Measurements from ENCODE around the gene PC.

Gene PC

GRCh38 chr11:67002297-67002913 is 44.2 kb upstream of the PC start:
- no peak for ATAC-seq
- TF ChIP-seq SNAI2 (CRISPR knock-in tag; IDR thresholded peaks at IDR 0.05) (no peak), ZNF565 (CRISPR knock-in tag; conservative IDR thresholded peaks at IDR 0.05; ENCODE audit: low read depth) (no peak)

GRCh38 chr11:67001332-67001731 is 43.1 kb upstream of the PC start:
- TF ChIP-seq ARNTL (CRISPR knock-in tag; IDR thresholded peaks at IDR 0.05; ENCODE audit: borderline replicate concordance, low read depth) (no peak), ZNF565 (CRISPR knock-in tag; conservative IDR thresholded peaks at IDR 0.05; ENCODE audit: low read depth) (no peak), ZNF70 (CRISPR knock-in tag; IDR thresholded peaks at IDR 0.05) (no peak), GLIS3 (CRISPR knock-in tag; IDR thresholded peaks at IDR 0.05) (no peak), PATZ1 (CRISPR knock-in tag; IDR thresholded peaks at IDR 0.05; ENCODE audit: borderline replicate concordance) (no peak), OSR1 (CRISPR knock-in tag; IDR thresholded peaks at IDR 0.05) (no peak), POU6F1 (CRISPR knock-in tag; IDR thresholded peaks at IDR 0.05; ENCODE audit: borderline replicate concordance, low read depth) (no peak), ESRRG (CRISPR knock-in tag; IDR thresholded peaks at IDR 0.05) (no peak), CSRNP3 (CRISPR knock-in tag; IDR thresholded peaks at IDR 0.05) (no peak), BACH2 (CRISPR knock-in tag; IDR thresholded peaks at IDR 0.05; ENCODE audit: borderline replicate concordance) (no peak), ZFP30 (CRISPR knock-in tag; IDR thresholded peaks at IDR 0.05) (no peak), CREB5 (CRISPR knock-in tag; IDR thresholded peaks at IDR 0.05; ENCODE audit: low read depth) (no peak), CSDC2 (CRISPR knock-in tag; IDR thresholded peaks at IDR 0.05) (no peak), ZC3H10 (CRISPR knock-in tag; IDR thresholded peaks at IDR 0.05) (no peak), RARB (CRISPR knock-in tag; IDR thresholded peaks at IDR 0.05) (no peak), ISL1 (CRISPR knock-in tag; IDR thresholded peaks at IDR 0.05) (no peak), TOX (CRISPR knock-in tag; IDR thresholded peaks at IDR 0.05; ENCODE audit: borderline replicate concordance) (no peak), TCF4 (CRISPR knock-in tag; IDR thresholded peaks at IDR 0.05; ENCODE audit: borderline replicate concordance) (no peak)
- ATAC-seq, result no peak

GRCh38 chr11:66999555-66999954 is 41.4 kb upstream of the PC start:
- ATAC-seq, result no peak
- TF ChIP-seq TCF4 (CRISPR knock-in tag; IDR thresholded peaks at IDR 0.05; ENCODE audit: borderline replicate concordance) (no peak), RARB (CRISPR knock-in tag; IDR thresholded peaks at IDR 0.05) (no peak), ZNF8 (CRISPR knock-in tag; IDR thresholded peaks at IDR 0.05) (no peak), TOX (CRISPR knock-in tag; IDR thresholded peaks at IDR 0.05; ENCODE audit: borderline replicate concordance) (no peak)

GRCh38 chr11:66996609-66997273 is 38.6 kb upstream of the PC start:
- TF ChIP-seq BACH2 (CRISPR knock-in tag; IDR thresholded peaks at IDR 0.05; ENCODE audit: borderline replicate concordance) (no peak), POU6F1 (CRISPR knock-in tag; IDR thresholded peaks at IDR 0.05; ENCODE audit: borderline replicate concordance, low read depth) (no peak), OSR1 (CRISPR knock-in tag; IDR thresholded peaks at IDR 0.05) (no peak), ZC3H10 (CRISPR knock-in tag; IDR thresholded peaks at IDR 0.05) (no peak), ARNTL (CRISPR knock-in tag; IDR thresholded peaks at IDR 0.05; ENCODE audit: borderline replicate concordance, low read depth) (no peak), ZNF8 (CRISPR knock-in tag; IDR thresholded peaks at IDR 0.05) (no peak), CSDC2 (CRISPR knock-in tag; IDR thresholded peaks at IDR 0.05) (no peak)
- no peak; the same call in 2 of the 3 replicates for ATAC-seq
